Chondrocyte (in vitro differentiated cells): ENCODE measurements around the gene COG5. TPM values are rescaled to one million over a fixed set of nuclear protein-coding genes. Genes with fewer than 3 reads are reported as not detected.

ENCODE experiments used
- DNase-seq: peaks from one replicate; pipeline ENCODE4 v3.0.0; 2021; ENCODE audit warnings: mixed read lengths, low spot score
- H3K27ac Mint-ChIP-seq: one replicate; pipeline ENCODE4 v1.8.0; 2021; ENCODE audit warnings: mild to moderate bottlenecking, moderate library complexity, mixed read lengths; ENCODE audit not compliant: unreplicated experiment
- H3K27me3 Mint-ChIP-seq: 2 replicates; pipeline ENCODE4 v1.8.0; 2021; ENCODE audit warnings: low read depth, mixed read lengths
- H3K36me3 Mint-ChIP-seq: 2 replicates; pipeline ENCODE4 v1.8.0; 2021; ENCODE audit warnings: low read depth, mixed read lengths
- H3K4me1 Mint-ChIP-seq: 2 replicates; pipeline ENCODE4 v1.8.0; 2021; ENCODE audit warnings: low read depth, mild to moderate bottlenecking, mixed read lengths
- H3K4me3 Mint-ChIP-seq: one replicate; pipeline ENCODE4 v1.8.0; 2021; ENCODE audit warnings: mild to moderate bottlenecking, moderate library complexity, mixed read lengths; ENCODE audit not compliant: unreplicated experiment
- H3K9me3 Mint-ChIP-seq: 2 replicates; pipeline ENCODE4 v1.8.0; 2021; ENCODE audit warnings: low read depth, mixed read lengths
- CTCF ChIP-seq: fragments of 200-600 bp; sonication (generic); IDR thresholded peaks from 2 replicates; pipeline ENCODE4 v1.5.0; 2021; ENCODE audit warnings: antibody characterized with exemption, mild to moderate bottlenecking, moderate library complexity
- total RNA-seq: library from RNA; stranded (reverse); gene quantifications from 3 replicates; pipeline ENCODE4 v1.2.1, GENCODE V29; 2021

The COG5 gene
- total RNA-seq, 1 donor from 2014 or later: 52.8 TPM

GRCh38 chr7:107173691-107174406 is 389.9 kb downstream of the COG5 start:
- Mint-ChIP-seq H3K4me3 (no peak overlapping the region), H3K27ac (no peak overlapping the region), H3K36me3 (peaks cover under 1% of the 10 kb centered on the region), H3K4me1 (peaks cover 36% of the 10 kb centered on the region), H3K27me3 (no peaks in the 10 kb centered on the region), H3K9me3 (no peaks in the 10 kb centered on the region)
- no peak for DNase-seq
- no peak for TF ChIP-seq CTCF

- no peak overlapping the region for H3K4me3 Mint-ChIP-seq
- H3K36me3 Mint-ChIP-seq: peaks cover 2% of the 10 kb centered on the region
- no peak overlapping the region for H3K27ac Mint-ChIP-seq
- DNase-seq: no peak
- H3K27me3 Mint-ChIP-seq: no peaks in the 10 kb centered on the region
- no peak for TF ChIP-seq CTCF
- H3K4me1 Mint-ChIP-seq: peaks cover 36% of the 10 kb centered on the region
- no peaks in the 10 kb centered on the region for H3K9me3 Mint-ChIP-seq
Measured at GRCh38 chr7:107173191-107173590, 390.5 kb downstream of the COG5 start.

GRCh38 chr7:107172276-107173032 is 391.3 kb downstream of the COG5 start:
- H3K4me3 Mint-ChIP-seq: no peak overlapping the region
- H3K9me3 Mint-ChIP-seq: no peaks in the 10 kb centered on the region
- peaks cover 38% of the 10 kb centered on the region for H3K4me1 Mint-ChIP-seq
- no peak overlapping the region for H3K27ac Mint-ChIP-seq
- DNase-seq: no peak
- peaks cover 2% of the 10 kb centered on the region for H3K36me3 Mint-ChIP-seq
- TF ChIP-seq CTCF: no peak
- no peaks in the 10 kb centered on the region for H3K27me3 Mint-ChIP-seq

GRCh38 chr7:107171496-107171895 is 392.2 kb downstream of the COG5 start:
- Mint-ChIP-seq H3K27ac (no peak overlapping the region), H3K4me3 (no peak overlapping the region), H3K36me3 (peaks cover 2% of the 10 kb centered on the region), H3K4me1 (peaks cover 43% of the 10 kb centered on the region), H3K9me3 (no peaks in the 10 kb centered on the region), H3K27me3 (no peaks in the 10 kb centered on the region)
- TF ChIP-seq CTCF: no peak
- DNase-seq: no peak

- DNase-seq: no peak
- peak overlapping the region; percentile 100 for H3K27ac Mint-ChIP-seq
- peaks cover 2% of the 10 kb centered on the region for H3K36me3 Mint-ChIP-seq
- H3K4me3 Mint-ChIP-seq: peak overlapping the region; percentile 99
- no peak for TF ChIP-seq CTCF
- no peaks in the 10 kb centered on the region for H3K9me3 Mint-ChIP-seq
- peaks cover 45% of the 10 kb centered on the region for H3K4me1 Mint-ChIP-seq
- no peaks in the 10 kb centered on the region for H3K27me3 Mint-ChIP-seq
Measured at GRCh38 chr7:107170051-107170915, 393.4 kb downstream of the COG5 start.
